Activated T-cell treated with anti-CD3 and anti-CD28 coated beads, Interleukin-2, amount 50 U/mL, for 24 hours (primary cell): Measurements from ENCODE around the gene SHH.

Experiments used
- DNase-seq: peaks from one replicate; pipeline ENCODE4 v3.0.0-alpha.2; 2020
- H3K27ac Mint-ChIP-seq: 2 replicates; pipeline ENCODE4 v1.8.0; 2020; ENCODE audit warnings: mild to moderate bottlenecking, mixed read lengths
- H3K27me3 Mint-ChIP-seq: 2 replicates; pipeline ENCODE4 v1.8.0; 2020; ENCODE audit warnings: mixed read lengths
- H3K36me3 Mint-ChIP-seq: 2 replicates; pipeline ENCODE4 v1.8.0; 2020; ENCODE audit warnings: low read depth, mixed read lengths
- H3K4me1 Mint-ChIP-seq: 2 replicates; pipeline ENCODE4 v1.8.0; 2020; ENCODE audit warnings: low read depth, mixed read lengths
- H3K4me3 Mint-ChIP-seq: 2 replicates; pipeline ENCODE4 v1.8.0; 2020; ENCODE audit warnings: mild to moderate bottlenecking, moderate library complexity, mixed read lengths
- H3K9me3 Mint-ChIP-seq: 2 replicates; pipeline ENCODE4 v1.8.0; 2020; ENCODE audit warnings: mixed read lengths

SHH gene

GRCh38 chr7:155811895-155812761 lies at the start of gene SHH:
SHH (minus strand) TSS chr7:155812463; CDS start chr7:155812122, 341 bp downstream.
- H3K4me1 Mint-ChIP-seq, result peaks cover 26% of the 10 kb centered on the region
- H3K9me3 Mint-ChIP-seq, result no peaks in the 10 kb centered on the region
- no peak within 1 kb of the TSS for H3K27ac Mint-ChIP-seq
- no peak for DNase-seq
- no peaks in the 10 kb centered on the region for H3K36me3 Mint-ChIP-seq
- H3K27me3 Mint-ChIP-seq, result peaks cover 82% of the 10 kb centered on the region
- peak within 1 kb of the TSS; percentile 58 for H3K4me3 Mint-ChIP-seq

- peaks cover 18% of the 10 kb centered on the region for H3K27me3 Mint-ChIP-seq
- no peak overlapping the region for H3K27ac Mint-ChIP-seq
- H3K9me3 Mint-ChIP-seq, result no peaks in the 10 kb centered on the region
- H3K36me3 Mint-ChIP-seq, result no peaks in the 10 kb centered on the region
- DNase-seq, result no peak
- H3K4me1 Mint-ChIP-seq, result no peaks in the 10 kb centered on the region
- no peak overlapping the region for H3K4me3 Mint-ChIP-seq
Measured at GRCh38 chr7:155861480-155861868, 49.2 kb upstream of the SHH start.

- H3K36me3 Mint-ChIP-seq, result no peaks in the 10 kb centered on the region
- H3K27me3 Mint-ChIP-seq, result peaks cover 15% of the 10 kb centered on the region
- H3K4me1 Mint-ChIP-seq, result no peaks in the 10 kb centered on the region
- H3K4me3 Mint-ChIP-seq, result no peak overlapping the region
- DNase-seq, result no peak
- H3K27ac Mint-ChIP-seq, result no peak overlapping the region
- H3K9me3 Mint-ChIP-seq, result no peaks in the 10 kb centered on the region
Measured at GRCh38 chr7:155860840-155861479, 48.7 kb upstream of the SHH start.

GRCh38 chr7:155860461-155860839 lies 48.2 kb upstream of the SHH start:
- Mint-ChIP-seq H3K4me1 (no peaks in the 10 kb centered on the region), H3K27ac (no peak overlapping the region), H3K27me3 (peaks cover 10% of the 10 kb centered on the region), H3K36me3 (no peaks in the 10 kb centered on the region), H3K9me3 (no peaks in the 10 kb centered on the region), H3K4me3 (no peak overlapping the region)
- no peak for DNase-seq

GRCh38 chr7:155858521-155859061 lies 46.3 kb upstream of the SHH start:
- peaks cover 4% of the 10 kb centered on the region for H3K27me3 Mint-ChIP-seq
- H3K9me3 Mint-ChIP-seq, result peaks cover 4% of the 10 kb centered on the region
- H3K36me3 Mint-ChIP-seq, result no peaks in the 10 kb centered on the region

GRCh38 chr7:155857141-155857540 lies 44.9 kb upstream of the SHH start:
- no peak overlapping the region for H3K27ac Mint-ChIP-seq

More at GRCh38 chr7:155858521-155859061, 46.3 kb upstream of the SHH start:
- no peak overlapping the region for H3K27ac Mint-ChIP-seq
- H3K4me1 Mint-ChIP-seq, result no peaks in the 10 kb centered on the region
- no peak overlapping the region for H3K4me3 Mint-ChIP-seq
- no peak for DNase-seq

GRCh38 chr7:155856656-155857055 lies 44.4 kb upstream of the SHH start:
- Mint-ChIP-seq H3K27me3 (peaks cover 10% of the 10 kb centered on the region), H3K4me3 (no peak overlapping the region), H3K27ac (no peak overlapping the region), H3K4me1 (no peaks in the 10 kb centered on the region), H3K9me3 (peaks cover 4% of the 10 kb centered on the region), H3K36me3 (no peaks in the 10 kb centered on the region)
- DNase-seq, result no peak

More at GRCh38 chr7:155857141-155857540, 44.9 kb upstream of the SHH start:
- Mint-ChIP-seq H3K4me3 (no peak overlapping the region), H3K27me3 (peaks cover 11% of the 10 kb centered on the region), H3K9me3 (peaks cover 4% of the 10 kb centered on the region), H3K4me1 (no peaks in the 10 kb centered on the region), H3K36me3 (no peaks in the 10 kb centered on the region)
- no peak for DNase-seq

GRCh38 chr7:155852426-155853301 lies 40.4 kb upstream of the SHH start:
- Mint-ChIP-seq H3K9me3 (peaks cover 4% of the 10 kb centered on the region), H3K27me3 (peaks cover 18% of the 10 kb centered on the region), H3K36me3 (no peaks in the 10 kb centered on the region), H3K4me1 (no peaks in the 10 kb centered on the region), H3K4me3 (no peak overlapping the region), H3K27ac (no peak overlapping the region)
- no peak for DNase-seq

GRCh38 chr7:155851892-155852291 lies 39.6 kb upstream of the SHH start:
- Mint-ChIP-seq H3K36me3 (no peaks in the 10 kb centered on the region), H3K27me3 (peaks cover 18% of the 10 kb centered on the region), H3K27ac (no peak overlapping the region), H3K9me3 (peaks cover 4% of the 10 kb centered on the region), H3K4me3 (no peak overlapping the region), H3K4me1 (no peaks in the 10 kb centered on the region)
- no peak for DNase-seq

GRCh38 chr7:155850766-155851678 lies 38.8 kb upstream of the SHH start:
- no peaks in the 10 kb centered on the region for H3K4me1 Mint-ChIP-seq
- no peak overlapping the region for H3K4me3 Mint-ChIP-seq
- DNase-seq, result no peak
- peaks cover 18% of the 10 kb centered on the region for H3K27me3 Mint-ChIP-seq
- H3K9me3 Mint-ChIP-seq, result peaks cover 4% of the 10 kb centered on the region
- H3K27ac Mint-ChIP-seq, result no peak overlapping the region
- no peaks in the 10 kb centered on the region for H3K36me3 Mint-ChIP-seq

- H3K36me3 Mint-ChIP-seq, result no peaks in the 10 kb centered on the region
- peaks cover 2% of the 10 kb centered on the region for H3K9me3 Mint-ChIP-seq
- no peaks in the 10 kb centered on the region for H3K4me1 Mint-ChIP-seq
- no peak for DNase-seq
- H3K27ac Mint-ChIP-seq, result no peak overlapping the region
- peaks cover 18% of the 10 kb centered on the region for H3K27me3 Mint-ChIP-seq
- H3K4me3 Mint-ChIP-seq, result no peak overlapping the region
Measured at GRCh38 chr7:155850001-155850436, 37.8 kb upstream of the SHH start.

GRCh38 chr7:155848691-155849669 lies 36.7 kb upstream of the SHH start:
- no peak for DNase-seq
- no peak overlapping the region for H3K4me3 Mint-ChIP-seq
- H3K27me3 Mint-ChIP-seq, result peaks cover 18% of the 10 kb centered on the region
- H3K9me3 Mint-ChIP-seq, result no peaks in the 10 kb centered on the region
- no peaks in the 10 kb centered on the region for H3K4me1 Mint-ChIP-seq
- H3K27ac Mint-ChIP-seq, result no peak overlapping the region
- H3K36me3 Mint-ChIP-seq, result no peaks in the 10 kb centered on the region
